Measurements from ENCODE around the gene BLOC1S5.

The BLOC1S5 gene

DNA sequence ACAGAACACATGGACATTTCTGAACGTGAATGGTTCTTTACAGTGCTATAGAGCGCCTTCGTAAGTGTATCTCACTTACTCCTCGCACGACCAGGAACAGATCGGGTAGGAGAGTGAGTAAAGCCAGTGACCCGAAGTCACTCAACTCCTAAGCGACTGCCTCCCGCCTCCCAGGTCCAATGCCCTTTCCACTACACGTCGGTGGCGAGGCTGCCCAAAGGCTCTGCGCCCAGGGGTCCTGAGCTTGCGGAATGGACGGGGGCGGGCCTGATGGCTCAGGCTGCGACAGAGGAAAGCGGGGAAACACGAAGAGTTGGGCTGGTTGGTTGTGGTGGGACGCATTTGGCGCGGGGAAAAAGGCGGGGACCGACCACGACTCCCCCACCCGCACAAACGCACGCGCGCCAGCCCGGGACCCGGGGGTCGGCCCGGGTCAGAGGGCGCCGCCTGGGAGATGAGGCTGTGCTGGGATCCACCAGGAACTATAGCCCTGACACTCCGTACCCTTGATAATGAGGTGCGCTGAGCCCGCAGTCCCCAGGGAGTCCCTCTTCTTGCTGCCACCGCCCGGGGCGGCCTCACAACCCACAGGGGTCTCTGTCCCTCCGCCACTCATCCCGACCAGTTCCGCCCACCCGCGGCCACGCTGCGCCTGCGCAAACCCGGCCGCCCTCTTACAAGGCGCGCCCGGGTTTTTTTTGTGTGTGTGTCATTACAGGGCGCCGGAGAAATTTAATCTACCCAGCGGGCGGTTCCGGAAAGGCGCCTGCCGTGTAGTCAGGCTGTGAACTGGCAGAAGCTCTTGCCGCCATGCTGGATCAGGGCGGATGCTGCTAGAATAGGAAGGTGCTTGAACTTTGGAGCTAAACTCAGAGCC, at the start of gene BLOC1S5:
Gene BLOC1S5, minus strand, starts transcription at position 629 of the 877 bp plus-strand sequence. Its CDS starts 13 bp downstream, at position 616.
- DNase-seq (ENCODE audit: extremely low read depth in 1 of 2, low read depth in 1 of 2), result peak; percentile 93 to 97

DNA sequence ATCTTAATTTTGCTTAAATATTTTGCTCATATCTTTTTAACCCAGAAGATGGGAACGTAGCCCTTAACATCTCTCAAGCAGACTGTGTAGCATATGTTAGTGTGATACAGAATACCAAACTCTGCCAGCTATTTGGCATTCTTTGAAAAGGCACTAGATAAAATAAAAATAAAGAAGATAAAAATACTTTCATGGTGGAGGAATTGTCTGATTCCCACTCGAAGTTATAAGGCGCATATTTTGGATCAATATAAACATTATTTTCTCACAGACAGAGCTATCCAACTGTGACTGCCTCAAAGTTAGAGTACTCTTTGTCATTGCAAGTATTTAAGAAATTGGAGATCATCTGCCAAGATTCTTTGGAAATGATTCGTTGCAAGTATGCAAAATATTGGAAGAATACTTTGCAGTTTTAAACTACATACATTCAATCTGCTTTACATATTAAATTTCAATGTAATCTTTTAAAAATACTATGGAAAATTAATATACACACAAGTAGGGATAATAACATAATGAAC, 49.0 kb upstream of the BLOC1S5 start:
- no peak for DNase-seq (ENCODE audit: extremely low read depth in 1 of 2, low read depth in 1 of 2)

- DNase-seq (ENCODE audit: extremely low read depth in 1 of 2, low read depth in 1 of 2), result no peak
Observed at GRCh38 chr6:8110725-8111124, 46.5 kb upstream of the BLOC1S5 start.

- DNase-seq (ENCODE audit: extremely low read depth in 1 of 2, low read depth in 1 of 2), result no peak
Observed at GRCh38 chr6:8110117-8110721, 46.0 kb upstream of the BLOC1S5 start.

- no peak for DNase-seq (ENCODE audit: extremely low read depth in 1 of 2, low read depth in 1 of 2)
Observed at GRCh38 chr6:8108759-8109539, 44.8 kb upstream of the BLOC1S5 start.

GRCh38 chr6:8108031-8108660, 44.0 kb upstream of the BLOC1S5 start:
- no peak for DNase-seq (ENCODE audit: extremely low read depth in 1 of 2, low read depth in 1 of 2)

GRCh38 chr6:8105791-8106190, 41.6 kb upstream of the BLOC1S5 start:
- no peak for DNase-seq (ENCODE audit: extremely low read depth in 1 of 2, low read depth in 1 of 2)

DNA sequence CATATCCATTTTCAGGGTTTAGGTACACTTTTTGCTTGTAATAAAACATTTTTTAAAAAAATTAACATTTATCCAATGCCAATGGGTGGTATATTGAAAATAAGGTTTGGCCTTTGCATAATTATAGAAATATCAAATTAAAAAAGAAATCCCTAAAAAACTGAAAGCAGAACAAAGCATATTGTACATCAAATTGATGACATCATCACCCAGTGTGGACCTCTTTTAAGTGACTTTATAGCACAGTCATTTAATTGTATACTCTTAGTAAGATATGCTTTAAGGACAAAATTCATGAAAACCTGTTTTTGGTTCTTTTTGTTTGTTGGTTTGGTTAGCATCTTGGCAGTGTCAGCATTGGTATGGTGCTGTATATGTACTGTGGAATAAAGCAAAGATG, 39.5 kb upstream of the BLOC1S5 start:
- no peak for DNase-seq (ENCODE audit: extremely low read depth in 1 of 2, low read depth in 1 of 2)

DNA sequence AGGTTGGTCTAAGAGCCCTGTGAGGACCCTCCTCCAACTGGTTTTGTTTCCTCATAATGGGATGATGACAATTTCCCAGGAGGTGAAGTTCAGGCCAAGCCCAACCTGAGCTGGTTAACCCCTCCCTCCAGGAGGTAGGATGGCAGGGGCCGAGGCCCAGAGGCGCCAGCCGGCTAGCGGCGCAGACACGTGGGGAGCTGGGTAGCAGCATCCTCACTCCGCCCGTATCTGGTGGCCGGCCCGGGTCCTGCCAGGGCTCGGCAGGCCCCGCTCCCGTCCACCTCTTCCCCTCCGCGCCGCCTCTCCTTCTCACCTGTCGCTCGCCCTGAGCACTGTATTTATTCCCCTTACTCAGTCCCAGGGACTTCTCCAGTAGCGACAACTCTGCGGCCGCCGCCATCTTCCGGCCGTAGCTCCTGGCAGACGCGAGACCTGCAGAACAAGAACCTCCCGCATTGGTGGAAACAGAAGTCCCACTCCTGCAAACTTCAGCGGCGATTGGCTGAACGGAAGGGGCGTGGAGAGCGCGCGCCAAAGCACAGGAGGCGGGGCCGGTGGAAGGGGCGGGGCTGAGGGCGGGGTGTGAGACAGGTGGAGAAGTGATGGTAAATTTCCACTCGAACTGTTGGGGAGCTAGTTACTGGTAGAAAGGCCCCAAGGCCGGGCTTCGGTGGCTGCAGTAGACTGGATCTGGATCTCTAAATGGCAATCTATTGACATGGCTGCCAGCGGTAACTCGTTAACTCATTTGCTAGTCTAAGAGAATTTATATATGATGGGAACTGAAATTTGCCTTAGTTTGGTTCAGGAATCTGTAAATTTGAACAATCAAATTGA, 38.2 kb upstream of the BLOC1S5 start, which contains the start of gene EEF1E1:
Gene EEF1E1, minus strand, starts transcription at position 427 of the 837 bp plus-strand sequence. Its CDS starts 27 bp downstream, at position 400.
- peak; percentile 94 to 95 for DNase-seq (ENCODE audit: extremely low read depth in 1 of 2, low read depth in 1 of 2)

GRCh38 chr6:8100159-8100854, 36.1 kb upstream of the BLOC1S5 start:
- DNase-seq (ENCODE audit: extremely low read depth in 1 of 2, low read depth in 1 of 2), result no peak

GRCh38 chr6:8090650-8091049, 26.5 kb upstream of the BLOC1S5 start:
- no peak for DNase-seq (ENCODE audit: extremely low read depth in 1 of 2, low read depth in 1 of 2)

DNA sequence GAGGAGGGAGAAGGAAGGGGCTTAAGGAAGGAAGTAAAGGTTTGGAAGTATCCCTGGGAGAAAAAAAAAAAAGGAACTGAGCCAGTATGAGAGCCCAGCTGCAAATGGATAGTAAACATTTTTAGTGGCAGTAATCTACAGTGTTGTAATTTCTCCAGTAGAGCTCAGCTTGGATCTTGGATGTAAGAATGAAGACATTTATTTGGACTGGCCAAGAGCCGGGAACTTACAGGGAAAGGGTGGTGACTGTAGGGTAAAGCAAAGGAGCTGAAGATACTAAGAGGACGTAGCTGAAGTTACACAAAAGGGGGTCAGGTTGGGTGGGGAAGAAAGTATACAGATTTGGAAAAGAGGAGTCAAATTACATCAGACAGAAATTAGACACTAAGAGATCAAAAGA, 24.7 kb upstream of the BLOC1S5 start:
- DNase-seq (ENCODE audit: extremely low read depth in 1 of 2, low read depth in 1 of 2), result no peak

GRCh38 chr6:8087870-8088754, 23.9 kb upstream of the BLOC1S5 start:
- DNase-seq (ENCODE audit: extremely low read depth in 1 of 2, low read depth in 1 of 2), result no peak

GRCh38 chr6:8086755-8087306, 22.6 kb upstream of the BLOC1S5 start:
- no peak for DNase-seq (ENCODE audit: extremely low read depth in 1 of 2, low read depth in 1 of 2)

DNA sequence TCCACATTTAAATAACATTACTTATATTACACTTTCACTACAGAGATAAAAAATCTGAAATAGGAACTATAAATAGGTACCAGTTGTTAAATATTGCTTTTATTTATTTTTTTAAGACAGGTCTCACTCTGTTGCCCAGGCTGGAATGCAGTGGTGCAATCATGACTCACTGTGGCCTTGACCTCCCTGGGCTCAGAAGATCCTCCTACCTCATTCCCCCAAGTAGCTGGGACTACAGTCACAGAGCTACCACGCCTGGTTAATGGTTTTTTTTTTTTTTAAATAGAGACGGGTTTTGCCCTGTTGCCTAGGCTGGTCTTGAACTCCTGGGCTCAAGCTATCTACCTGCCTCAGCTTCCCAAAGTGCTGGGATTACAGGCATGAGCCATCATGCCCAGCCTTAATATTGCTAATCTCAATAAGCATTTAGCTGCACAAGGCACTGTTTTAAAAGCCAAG, 20.9 kb upstream of the BLOC1S5 start:
- DNase-seq (ENCODE audit: extremely low read depth in 1 of 2, low read depth in 1 of 2), result no peak

GRCh38 chr6:8084586-8084985, 20.4 kb upstream of the BLOC1S5 start:
- no peak for DNase-seq (ENCODE audit: extremely low read depth in 1 of 2, low read depth in 1 of 2)

- no peak for DNase-seq (ENCODE audit: extremely low read depth in 1 of 2, low read depth in 1 of 2)
Observed at GRCh38 chr6:8082954-8083858, 19.0 kb upstream of the BLOC1S5 start.
